Mammary epithelial cell (primary cell): ENCODE measurements around the gene ITPKB.

Experiments
- CTCF ChIP-seq, 2 donors: IDR thresholded peaks in 1 of 2; conservative IDR thresholded peaks in 1 of 2; 2 replicates each; pipeline ENCODE4 v1.5.1; 2011 to 2012; ENCODE audit warnings: inconsistent platforms in 2 of 2, low read length in 2 of 2, mild to moderate bottlenecking in 2 of 2, control low read depth in 1 of 2, low read depth in 1 of 2; ENCODE audit not compliant: insufficient read depth in 1 of 2; ENCODE audit errors: extremely low read depth in 1 of 2
- EZH2 ChIP-seq: IDR thresholded peaks from 2 replicates; pipeline ENCODE4 v1.6.1; 2012; ENCODE audit warnings: low read length, inconsistent platforms, borderline replicate concordance

GRCh38 chr1:226649780-226650179 is 89.3 kb downstream of the ITPKB start:
- TF ChIP-seq CTCF (conservative IDR thresholded peaks at IDR 0.05 in 1 of 2, IDR thresholded peaks at IDR 0.05 in 1 of 2; ENCODE audit: extremely low read depth in 1 of 2, insufficient read depth in 1 of 2, low read depth in 1 of 2, low read length in 2 of 2) (peak in 1 of 2 donors; percentile 39), EZH2 (no peak)
